Natural killer cell (primary cell): Measurements from ENCODE around the gene ZNF599. TPM values are rescaled to one million over a fixed set of nuclear protein-coding genes. Genes with fewer than 3 reads are reported as not detected.

ENCODE experiments used
- ATAC-seq, 3 donors: fragments of 150-1000 bp in 2 of 3; fragments of 200-7000 bp in 1 of 3; cut with Tn5 transposase; 1 replicate in 1 of 3; 2 replicates in 2 of 3; pipeline ENCODE4 v1.10.0; 2021; ENCODE audit warnings: mild to moderate bottlenecking in 2 of 3, moderate library complexity in 2 of 3
- DNase-seq, 2 donors: peaks; one replicate each; pipeline versions ENCODE4 v3.0.0 to v3.0.0-alpha.2; 2013 to 2021; ENCODE audit warnings: mixed read lengths in 1 of 2
- H3K27ac ChIP-seq: one replicate; pipeline ENCODE4 v1.5.1; 2013; ENCODE audit warnings: mild to moderate bottlenecking, low read length
- H3K27me3 ChIP-seq: one replicate; pipeline ENCODE4 v1.6.1; 2013; ENCODE audit warnings: low read length; ENCODE audit not compliant: control insufficient read depth, insufficient read depth
- H3K36me3 ChIP-seq: one replicate; pipeline ENCODE4 v1.6.1; 2013; ENCODE audit warnings: low read length; ENCODE audit not compliant: control insufficient read depth, insufficient read depth
- H3K4me1 ChIP-seq: one replicate; pipeline ENCODE4 v1.6.1; 2013; ENCODE audit warnings: low read length; ENCODE audit not compliant: control insufficient read depth, insufficient read depth
- H3K4me3 ChIP-seq: one replicate; pipeline ENCODE4 v1.5.1; 2013; ENCODE audit warnings: low read length
- H3K9me3 ChIP-seq: one replicate; pipeline ENCODE4 v1.6.1; 2013; ENCODE audit warnings: low read length; ENCODE audit not compliant: control insufficient read depth, insufficient read depth
- H3K27ac Mint-ChIP-seq, 2 donors: one replicate each; pipeline ENCODE4 v1.8.0; 2022; ENCODE audit warnings: mild to moderate bottlenecking in 2 of 2, mixed read lengths in 2 of 2, moderate library complexity in 1 of 2
- H3K27me3 Mint-ChIP-seq, 2 donors: one replicate each; pipeline ENCODE4 v1.8.0; 2022; ENCODE audit warnings: low read depth in 2 of 2, mixed read lengths in 2 of 2
- H3K36me3 Mint-ChIP-seq: one replicate; pipeline ENCODE4 v1.8.0; 2022; ENCODE audit warnings: mixed read lengths
- H3K4me1 Mint-ChIP-seq, 2 donors: one replicate each; pipeline ENCODE4 v1.8.0; 2022; ENCODE audit warnings: mixed read lengths in 2 of 2
- H3K4me3 Mint-ChIP-seq: one replicate; pipeline ENCODE4 v1.8.0; 2022; ENCODE audit warnings: mild to moderate bottlenecking, moderate library complexity, mixed read lengths
- H3K9me3 Mint-ChIP-seq, 2 donors: one replicate each; pipeline ENCODE4 v1.8.0; 2022; ENCODE audit warnings: mixed read lengths in 2 of 2
- CTCF ChIP-seq: fragments of 200-600 bp; IDR thresholded peaks from one replicate; pipeline ENCODE4 v1.8.0; 2022; ENCODE audit warnings: antibody characterized with exemption
- WGBS: methylation state at CpG from one replicate; pipeline ENCODE4 v1.1.7; 2013; ENCODE audit warnings: missing lambda C conversion rate; ENCODE audit not compliant: insufficient coverage; 5-methylcytosine and 5-hydroxymethylcytosine counted together
- intact Hi-C: fragments of 100-400 bp; cut with micrococcal nuclease; formaldehyde crosslinking; loops from one replicate; pipeline ENCODE4 v1.14.2; 2022
- total RNA-seq, 4 donors: library from RNA; stranded (reverse); fragments of 120-200 nt in 1 of 4; gene quantifications; one replicate each; pipeline versions ENCODE4 v1.2.3 to v1.2.4, GENCODE V29; 2013 to 2022

Gene ZNF599
- total RNA-seq, 3 donors from 2014 or later (not counting 1 experiment from before 2014, with no cell fraction given), result 4.6 to 5.1 (median 4.8) TPM

- Mint-ChIP-seq H3K36me3 (no peaks in the 10 kb centered on the region), H3K27me3 (peaks cover 8 to 9% of the 10 kb centered on the region in 2 donors), H3K4me1 (peaks cover 13 to 19% of the 10 kb centered on the region in 2 donors), H3K27ac (no peak overlapping the region), H3K9me3 (no peaks in the 10 kb centered on the region), H3K4me3 (no peak overlapping the region)
- Histone ChIP-seq H3K27me3 (no peaks in the 10 kb centered on the region), H3K4me3 (no peak overlapping the region), H3K36me3 (no peaks in the 10 kb centered on the region), H3K27ac (no peak overlapping the region), H3K9me3 (no peaks in the 10 kb centered on the region), H3K4me1 (peaks cover 10% of the 10 kb centered on the region)
- 68% methylated on average over 2 of the region's 2 CpGs for WGBS
- DNase-seq (no peak), ATAC-seq (no peak)
- no peak for TF ChIP-seq CTCF
- intact Hi-C loops, result no loop called here
Measured at GRCh38 chr19:34774857-34775256, 1.8 kb upstream of the ZNF599 start.

DNA sequence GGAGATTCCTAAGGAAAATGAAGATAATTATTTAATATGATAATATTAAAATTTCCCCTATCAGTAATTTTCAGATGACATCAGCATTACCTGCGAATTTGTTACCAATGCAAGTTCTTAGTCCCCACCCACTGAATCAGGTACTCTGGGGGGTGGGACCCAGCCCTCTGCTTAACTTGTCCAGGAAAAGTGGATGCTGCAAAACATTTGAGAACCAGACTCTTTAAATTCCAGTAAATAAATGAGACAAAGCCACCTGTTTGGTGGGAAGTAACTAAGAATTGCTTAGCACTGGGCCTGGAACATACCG lies 495 bp upstream of the ZNF599 start:
- H3K36me3 Mint-ChIP-seq, result no peaks in the 10 kb centered on the region
- intact Hi-C loops, result loop anchor here (1.0 kb wide), 2 partner anchors 40 to 96 kb away; partner anchors contain the start of genes SCGB2B2 and ZNF302

GRCh38 chr19:34767951-34768350 lies 5.1 kb downstream of the ZNF599 start:
- intact Hi-C loops, result no loop called here
- WGBS, result 94% methylated on average over 3 of the region's 3 CpGs
- no peak for DNase-seq
- Histone ChIP-seq H3K36me3 (peaks cover 22% of the 10 kb centered on the region), H3K27ac (no peak overlapping the region), H3K4me1 (peaks cover 7% of the 10 kb centered on the region), H3K4me3 (no peak overlapping the region), H3K9me3 (peaks cover 9% of the 10 kb centered on the region), H3K27me3 (no peaks in the 10 kb centered on the region)
- no peaks in the 10 kb centered on the region for H3K27me3 Mint-ChIP-seq
- peaks cover 24% of the 10 kb centered on the region for H3K36me3 Mint-ChIP-seq
- H3K4me1 Mint-ChIP-seq, result peaks cover 13 to 15% of the 10 kb centered on the region in 2 donors
- H3K4me3 Mint-ChIP-seq, result no peak overlapping the region
- no peak for ATAC-seq
- H3K27ac Mint-ChIP-seq, result no peak overlapping the region
- TF ChIP-seq CTCF, result no peak
- H3K9me3 Mint-ChIP-seq, result peaks cover 6 to 10% of the 10 kb centered on the region in 2 donors

More for the DNA sequence above, 495 bp upstream of the ZNF599 start:
- no peaks in the 10 kb centered on the region for H3K9me3 ChIP-seq
- H3K36me3 ChIP-seq, result no peaks in the 10 kb centered on the region
- H3K4me3 ChIP-seq, result no peak overlapping the region
- H3K27me3 Mint-ChIP-seq, result peaks cover 8 to 9% of the 10 kb centered on the region in 2 donors
- peaks cover 10% of the 10 kb centered on the region for H3K4me1 ChIP-seq
- no CpG with 5 or more reads among the region's 2 CpGs for WGBS
- DNase-seq, result no peak
- peak overlapping the region; percentile 81 to 86 for H3K27ac Mint-ChIP-seq
- H3K9me3 Mint-ChIP-seq, result no peaks in the 10 kb centered on the region
- ATAC-seq, result no peak
- no peak overlapping the region for H3K27ac ChIP-seq
- H3K4me1 Mint-ChIP-seq, result peaks cover 13 to 19% of the 10 kb centered on the region in 2 donors
- H3K27me3 ChIP-seq, result no peaks in the 10 kb centered on the region
- no peak for TF ChIP-seq CTCF
- H3K4me3 Mint-ChIP-seq, result peak overlapping the region; percentile 92

GRCh38 chr19:34766386-34766785 lies 6.6 kb downstream of the ZNF599 start:
- 84% methylated on average over 2 of the region's 2 CpGs for WGBS
- no peak for ATAC-seq

More at GRCh38 chr19:34766386-34766785, 6.6 kb downstream of the ZNF599 start:
- Histone ChIP-seq H3K4me3 (no peak overlapping the region), H3K27ac (no peak overlapping the region), H3K4me1 (no peaks in the 10 kb centered on the region), H3K36me3 (peaks cover 22% of the 10 kb centered on the region), H3K9me3 (peaks cover 9% of the 10 kb centered on the region), H3K27me3 (no peaks in the 10 kb centered on the region)
- Mint-ChIP-seq H3K27me3 (no peaks in the 10 kb centered on the region), H3K9me3 (peaks cover 11 to 20% of the 10 kb centered on the region in 2 donors), H3K36me3 (peaks cover 40% of the 10 kb centered on the region), H3K4me1 (peaks cover 2 to 3% of the 10 kb centered on the region in 2 donors), H3K27ac (no peak overlapping the region), H3K4me3 (no peak overlapping the region)
- intact Hi-C loops, result no loop called here
- no peak for TF ChIP-seq CTCF
- no peak for DNase-seq
